ENCODE data around the gene SDF4. TPM values are rescaled to one million over a fixed set of nuclear protein-coding genes. Genes with fewer than 3 reads are reported as not detected.

Gene SDF4
- total and polyA plus RNA-seq, 2 experiments from 2014 or later, result 45.0 to 62.6 TPM

DNA sequence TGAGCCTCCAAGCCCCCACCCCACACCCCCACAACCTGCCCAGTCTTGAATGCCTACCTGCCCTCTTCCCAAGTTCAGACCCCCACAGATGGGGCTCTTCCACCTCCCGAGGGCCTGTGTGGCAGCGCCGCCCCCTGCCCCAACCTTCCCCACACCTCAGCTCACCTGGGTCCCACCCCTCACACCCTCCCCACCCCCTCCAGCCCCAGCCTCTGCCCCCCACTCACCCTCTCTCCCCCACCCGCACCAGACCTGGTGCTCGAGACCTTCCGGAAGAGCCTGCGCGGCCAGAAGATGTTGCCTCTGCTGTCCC is 34.7 kb downstream of the SDF4 start:
- no peaks in the 10 kb centered on the region for H3K27me3 ChIP-seq (ENCODE audit: insufficient read depth)

More for the DNA sequence above, 34.7 kb downstream of the SDF4 start:
- Histone ChIP-seq H2AFZ (no peak overlapping the region), H3K79me2 (replicated peaks; ENCODE audit: insufficient read depth) (no peaks in the 10 kb centered on the region), H3K27ac (ENCODE audit: low read depth) (no peak overlapping the region), H3K4me3 (no peak overlapping the region), H3K4me1 (ENCODE audit: insufficient read depth) (no peaks in the 10 kb centered on the region), H3K4me2 (no peak overlapping the region), H3K9me2 (ENCODE audit: insufficient read depth) (no peaks in the 10 kb centered on the region), H4K20me1 (replicated peaks; ENCODE audit: insufficient read depth) (no peaks in the 10 kb centered on the region), H3K36me3 (ENCODE audit: insufficient read depth) (no peaks in the 10 kb centered on the region), H3F3A (replicated peaks; ENCODE audit: low read depth) (no peaks in the 10 kb centered on the region)
- H3K4me3 Mint-ChIP-seq, result no peak overlapping the region
- H3K27me3 Mint-ChIP-seq (ENCODE audit: insufficient read depth, low read depth, poor library complexity), result peaks cover 3% of the 10 kb centered on the region
- no peaks in the 10 kb centered on the region; the same call in 2 of the 3 replicates for H3K4me1 Mint-ChIP-seq
- DNase-seq (ENCODE audit: low spot score) (peak; percentile 5), ATAC-seq (no peak)
- H3K9me3 Mint-ChIP-seq, result peaks cover 24% of the 10 kb centered on the region
- peaks cover 1% of the 10 kb centered on the region; the same call in 2 of the 3 replicates for H3K36me3 Mint-ChIP-seq (ENCODE audit: low read depth)
- H3K27ac Mint-ChIP-seq, result no peak overlapping the region
- TF ChIP-seq STAT1 (IDR thresholded peaks at IDR 0.05; ENCODE audit: unreplicated experiment) (no peak), POLR2AphosphoS5 (IDR thresholded peaks at IDR 0.05; ENCODE audit: low read depth) (no peak), NANOG (IDR thresholded peaks at IDR 0.05; ENCODE audit: borderline replicate concordance) (no peak), JUNB (IDR thresholded peaks at IDR 0.05; ENCODE audit: unreplicated experiment) (no peak), CTCF (conservative IDR thresholded peaks at IDR 0.05; ENCODE audit: low read depth in 2 of 2) (no peak), CREB1 (CRISPR knock-in tag; IDR thresholded peaks at IDR 0.05; ENCODE audit: low read depth) (no peak), ZNF331 (CRISPR knock-in tag; IDR thresholded peaks at IDR 0.05; ENCODE audit: low read depth) (no peak), EZH2phosphoT487 (IDR thresholded peaks at IDR 0.05; ENCODE audit: unreplicated experiment) (no peak)
- TF ChIP-seq, protein P1, sequence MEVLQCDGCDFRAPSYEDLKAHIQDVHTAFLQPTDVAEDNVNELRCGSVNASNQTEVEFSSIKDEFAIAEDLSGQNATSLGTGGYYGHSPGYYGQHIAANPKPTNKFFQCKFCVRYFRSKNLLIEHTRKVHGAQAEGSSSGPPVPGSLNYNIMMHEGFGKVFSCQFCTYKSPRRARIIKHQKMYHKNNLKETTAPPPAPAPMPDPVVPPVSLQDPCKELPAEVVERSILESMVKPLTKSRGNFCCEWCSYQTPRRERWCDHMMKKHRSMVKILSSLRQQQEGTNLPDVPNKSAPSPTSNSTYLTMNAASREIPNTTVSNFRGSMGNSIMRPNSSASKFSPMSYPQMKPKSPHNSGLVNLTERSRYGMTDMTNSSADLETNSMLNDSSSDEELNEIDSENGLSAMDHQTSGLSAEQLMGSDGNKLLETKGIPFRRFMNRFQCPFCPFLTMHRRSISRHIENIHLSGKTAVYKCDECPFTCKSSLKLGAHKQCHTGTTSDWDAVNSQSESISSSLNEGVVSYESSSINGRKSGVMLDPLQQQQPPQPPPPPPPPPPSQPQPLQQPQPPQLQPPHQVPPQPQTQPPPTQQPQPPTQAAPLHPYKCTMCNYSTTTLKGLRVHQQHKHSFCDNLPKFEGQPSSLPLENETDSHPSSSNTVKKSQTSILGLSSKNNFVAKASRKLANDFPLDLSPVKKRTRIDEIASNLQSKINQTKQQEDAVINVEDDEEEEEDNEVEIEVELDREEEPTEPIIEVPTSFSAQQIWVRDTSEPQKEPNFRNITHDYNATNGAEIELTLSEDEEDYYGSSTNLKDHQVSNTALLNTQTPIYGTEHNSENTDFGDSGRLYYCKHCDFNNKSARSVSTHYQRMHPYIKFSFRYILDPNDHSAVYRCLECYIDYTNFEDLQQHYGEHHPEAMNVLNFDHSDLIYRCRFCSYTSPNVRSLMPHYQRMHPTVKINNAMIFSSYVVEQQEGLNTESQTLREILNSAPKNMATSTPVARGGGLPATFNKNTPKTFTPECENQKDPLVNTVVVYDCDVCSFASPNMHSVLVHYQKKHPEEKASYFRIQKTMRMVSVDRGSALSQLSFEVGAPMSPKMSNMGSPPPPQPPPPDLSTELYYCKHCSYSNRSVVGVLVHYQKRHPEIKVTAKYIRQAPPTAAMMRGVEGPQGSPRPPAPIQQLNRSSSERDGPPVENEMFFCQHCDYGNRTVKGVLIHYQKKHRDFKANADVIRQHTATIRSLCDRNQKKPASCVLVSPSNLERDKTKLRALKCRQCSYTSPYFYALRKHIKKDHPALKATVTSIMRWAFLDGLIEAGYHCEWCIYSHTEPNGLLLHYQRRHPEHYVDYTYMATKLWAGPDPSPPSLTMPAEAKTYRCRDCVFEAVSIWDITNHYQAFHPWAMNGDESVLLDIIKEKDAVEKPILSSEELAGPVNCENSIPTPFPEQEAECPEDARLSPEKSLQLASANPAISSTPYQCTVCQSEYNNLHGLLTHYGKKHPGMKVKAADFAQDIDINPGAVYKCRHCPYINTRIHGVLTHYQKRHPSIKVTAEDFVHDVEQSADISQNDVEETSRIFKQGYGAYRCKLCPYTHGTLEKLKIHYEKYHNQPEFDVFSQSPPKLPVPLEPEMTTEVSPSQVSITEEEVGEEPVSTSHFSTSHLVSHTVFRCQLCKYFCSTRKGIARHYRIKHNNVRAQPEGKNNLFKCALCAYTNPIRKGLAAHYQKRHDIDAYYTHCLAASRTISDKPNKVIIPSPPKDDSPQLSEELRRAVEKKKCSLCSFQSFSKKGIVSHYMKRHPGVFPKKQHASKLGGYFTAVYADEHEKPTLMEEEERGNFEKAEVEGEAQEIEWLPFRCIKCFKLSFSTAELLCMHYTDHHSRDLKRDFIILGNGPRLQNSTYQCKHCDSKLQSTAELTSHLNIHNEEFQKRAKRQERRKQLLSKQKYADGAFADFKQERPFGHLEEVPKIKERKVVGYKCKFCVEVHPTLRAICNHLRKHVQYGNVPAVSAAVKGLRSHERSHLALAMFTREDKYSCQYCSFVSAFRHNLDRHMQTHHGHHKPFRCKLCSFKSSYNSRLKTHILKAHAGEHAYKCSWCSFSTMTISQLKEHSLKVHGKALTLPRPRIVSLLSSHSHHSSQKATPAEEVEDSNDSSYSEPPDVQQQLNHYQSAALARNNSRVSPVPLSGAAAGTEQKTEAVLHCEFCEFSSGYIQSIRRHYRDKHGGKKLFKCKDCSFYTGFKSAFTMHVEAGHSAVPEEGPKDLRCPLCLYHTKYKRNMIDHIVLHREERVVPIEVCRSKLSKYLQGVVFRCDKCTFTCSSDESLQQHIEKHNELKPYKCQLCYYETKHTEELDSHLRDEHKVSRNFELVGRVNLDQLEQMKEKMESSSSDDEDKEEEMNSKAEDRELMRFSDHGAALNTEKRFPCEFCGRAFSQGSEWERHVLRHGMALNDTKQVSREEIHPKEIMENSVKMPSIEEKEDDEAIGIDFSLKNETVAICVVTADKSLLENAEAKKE (CRISPR knock-in tag; IDR thresholded peaks at IDR 0.05), result no peak
- TF ChIP-seq, protein P2, sequence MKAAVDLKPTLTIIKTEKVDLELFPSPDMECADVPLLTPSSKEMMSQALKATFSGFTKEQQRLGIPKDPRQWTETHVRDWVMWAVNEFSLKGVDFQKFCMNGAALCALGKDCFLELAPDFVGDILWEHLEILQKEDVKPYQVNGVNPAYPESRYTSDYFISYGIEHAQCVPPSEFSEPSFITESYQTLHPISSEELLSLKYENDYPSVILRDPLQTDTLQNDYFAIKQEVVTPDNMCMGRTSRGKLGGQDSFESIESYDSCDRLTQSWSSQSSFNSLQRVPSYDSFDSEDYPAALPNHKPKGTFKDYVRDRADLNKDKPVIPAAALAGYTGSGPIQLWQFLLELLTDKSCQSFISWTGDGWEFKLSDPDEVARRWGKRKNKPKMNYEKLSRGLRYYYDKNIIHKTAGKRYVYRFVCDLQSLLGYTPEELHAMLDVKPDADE (IDR thresholded peaks at IDR 0.05), result no peak
- TF ChIP-seq, protein P3, sequence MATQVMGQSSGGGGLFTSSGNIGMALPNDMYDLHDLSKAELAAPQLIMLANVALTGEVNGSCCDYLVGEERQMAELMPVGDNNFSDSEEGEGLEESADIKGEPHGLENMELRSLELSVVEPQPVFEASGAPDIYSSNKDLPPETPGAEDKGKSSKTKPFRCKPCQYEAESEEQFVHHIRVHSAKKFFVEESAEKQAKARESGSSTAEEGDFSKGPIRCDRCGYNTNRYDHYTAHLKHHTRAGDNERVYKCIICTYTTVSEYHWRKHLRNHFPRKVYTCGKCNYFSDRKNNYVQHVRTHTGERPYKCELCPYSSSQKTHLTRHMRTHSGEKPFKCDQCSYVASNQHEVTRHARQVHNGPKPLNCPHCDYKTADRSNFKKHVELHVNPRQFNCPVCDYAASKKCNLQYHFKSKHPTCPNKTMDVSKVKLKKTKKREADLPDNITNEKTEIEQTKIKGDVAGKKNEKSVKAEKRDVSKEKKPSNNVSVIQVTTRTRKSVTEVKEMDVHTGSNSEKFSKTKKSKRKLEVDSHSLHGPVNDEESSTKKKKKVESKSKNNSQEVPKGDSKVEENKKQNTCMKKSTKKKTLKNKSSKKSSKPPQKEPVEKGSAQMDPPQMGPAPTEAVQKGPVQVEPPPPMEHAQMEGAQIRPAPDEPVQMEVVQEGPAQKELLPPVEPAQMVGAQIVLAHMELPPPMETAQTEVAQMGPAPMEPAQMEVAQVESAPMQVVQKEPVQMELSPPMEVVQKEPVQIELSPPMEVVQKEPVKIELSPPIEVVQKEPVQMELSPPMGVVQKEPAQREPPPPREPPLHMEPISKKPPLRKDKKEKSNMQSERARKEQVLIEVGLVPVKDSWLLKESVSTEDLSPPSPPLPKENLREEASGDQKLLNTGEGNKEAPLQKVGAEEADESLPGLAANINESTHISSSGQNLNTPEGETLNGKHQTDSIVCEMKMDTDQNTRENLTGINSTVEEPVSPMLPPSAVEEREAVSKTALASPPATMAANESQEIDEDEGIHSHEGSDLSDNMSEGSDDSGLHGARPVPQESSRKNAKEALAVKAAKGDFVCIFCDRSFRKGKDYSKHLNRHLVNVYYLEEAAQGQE (IDR thresholded peaks at IDR 0.05; ENCODE audit: unreplicated experiment), result no peak
